GM18858 (cell line): Measurements from ENCODE around the gene ERC2.

ENCODE experiments used
- ATAC-seq: cut with Tn5 transposase; IDR thresholded peaks from one replicate; pipeline ENCODE4 v1.9.1; 2021; ENCODE audit not compliant: unreplicated experiment

ERC2 gene

DNA sequence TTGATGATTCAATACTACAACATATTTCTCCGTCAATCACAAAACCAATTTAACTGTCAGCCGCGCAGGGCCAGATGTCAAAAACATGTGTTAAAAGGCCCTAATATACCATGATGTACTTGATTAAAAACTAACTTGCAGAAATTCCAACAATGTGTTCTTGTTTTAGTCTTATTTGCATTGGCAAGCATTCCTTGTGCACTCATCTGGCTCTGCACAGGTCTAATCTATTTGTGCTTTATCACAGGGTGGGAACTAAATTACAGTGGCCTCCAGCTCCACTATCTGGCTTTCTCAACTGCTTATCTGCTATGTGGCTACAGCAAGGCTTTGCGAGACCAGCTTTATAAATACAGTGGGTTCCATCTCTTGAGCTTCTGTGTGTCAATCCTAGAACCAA is 455.5 kb downstream of the ERC2 start:
- ATAC-seq = no peak

GRCh38 chr3:56005196-56005805 is 463.0 kb downstream of the ERC2 start:
- ATAC-seq = no peak

GRCh38 chr3:56003129-56003528 is 465.1 kb downstream of the ERC2 start:
- ATAC-seq = no peak

GRCh38 chr3:56001991-56002390 is 466.3 kb downstream of the ERC2 start:
- no peak for ATAC-seq

GRCh38 chr3:56001537-56001936 is 466.7 kb downstream of the ERC2 start:
- ATAC-seq = no peak

DNA sequence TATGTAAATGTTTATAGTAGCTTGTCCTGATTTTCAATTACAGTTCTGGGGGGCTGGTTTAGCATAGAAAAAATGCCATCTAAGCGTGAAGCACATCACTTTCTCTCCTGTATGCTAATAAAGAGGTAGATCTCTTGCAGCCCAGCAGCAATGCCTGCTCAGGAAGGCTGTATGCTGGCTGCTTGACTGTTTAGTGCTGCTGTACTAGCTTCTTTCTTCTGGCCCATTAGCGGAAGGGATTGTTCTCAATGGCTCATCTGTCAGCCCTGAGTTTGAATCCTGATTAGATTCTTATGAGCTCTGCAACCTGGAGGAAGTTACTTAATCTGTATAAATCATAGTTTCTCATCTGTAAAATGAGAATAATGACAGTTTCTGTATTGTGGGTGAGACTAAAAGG is 478.9 kb downstream of the ERC2 start:
- no peak for ATAC-seq

DNA sequence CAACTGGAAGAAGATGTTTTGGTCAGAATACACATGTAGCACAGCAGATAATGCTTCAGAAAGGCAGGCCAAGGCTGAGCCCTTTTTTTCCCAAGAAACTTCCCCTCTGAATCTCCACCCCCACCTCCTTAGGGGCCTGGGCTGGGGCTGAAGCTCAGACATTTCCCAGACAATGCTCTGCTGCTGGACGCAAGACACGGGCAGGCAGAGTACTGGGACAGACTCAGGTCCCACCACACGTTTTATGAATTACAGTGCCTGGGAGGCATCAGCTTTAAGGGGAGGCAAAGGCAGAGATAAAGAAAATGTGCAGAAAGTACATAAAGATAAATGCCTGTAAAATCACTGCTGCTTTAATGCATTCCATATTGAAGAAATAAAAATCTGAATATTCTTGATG is 479.4 kb downstream of the ERC2 start:
- no peak for ATAC-seq

GRCh38 chr3:55984626-55985025 is 483.6 kb downstream of the ERC2 start:
- no peak for ATAC-seq

- no peak for ATAC-seq
Observed at GRCh38 chr3:55978953-55979352, 489.3 kb downstream of the ERC2 start.

- ATAC-seq = no peak
Observed at GRCh38 chr3:55974421-55975165, 493.7 kb downstream of the ERC2 start.

DNA sequence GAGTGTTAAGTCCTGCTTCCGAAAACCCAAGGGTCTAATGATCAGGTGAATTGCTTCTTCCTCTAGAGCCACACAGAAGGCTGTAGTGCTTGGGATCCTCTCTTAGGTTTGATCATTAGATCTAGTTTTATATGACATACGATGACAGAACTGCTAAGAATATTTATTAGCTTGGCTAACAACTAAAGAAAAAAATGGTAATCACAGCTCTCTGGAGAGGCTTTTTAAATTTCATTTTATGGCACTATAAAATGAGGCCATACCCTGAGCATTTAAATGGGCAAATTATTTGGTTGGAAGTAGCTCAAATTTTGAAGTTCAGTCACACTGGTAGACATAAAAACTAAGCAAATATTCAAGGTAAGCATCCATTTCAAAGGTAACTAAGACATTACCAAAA is 498.6 kb downstream of the ERC2 start:
- ATAC-seq = no peak

DNA sequence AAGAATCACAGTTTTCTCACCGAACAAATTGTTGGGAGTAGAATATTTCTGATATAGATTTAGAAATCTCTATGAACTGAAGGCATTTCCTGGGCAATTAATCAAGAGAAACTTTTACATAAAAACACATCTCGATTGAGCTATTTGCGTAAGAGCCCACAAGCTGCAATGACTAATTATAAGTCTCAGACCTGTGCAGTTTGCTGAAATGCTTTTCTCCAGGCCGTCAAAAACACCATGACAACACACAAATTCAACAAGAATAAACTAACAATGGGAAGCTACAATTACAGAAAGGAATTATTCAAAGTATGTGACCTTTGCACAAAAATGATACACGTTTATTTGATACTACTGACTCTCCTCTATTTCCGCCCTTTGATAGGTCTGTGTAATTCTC is 499.9 kb downstream of the ERC2 start:
- no peak for ATAC-seq

DNA sequence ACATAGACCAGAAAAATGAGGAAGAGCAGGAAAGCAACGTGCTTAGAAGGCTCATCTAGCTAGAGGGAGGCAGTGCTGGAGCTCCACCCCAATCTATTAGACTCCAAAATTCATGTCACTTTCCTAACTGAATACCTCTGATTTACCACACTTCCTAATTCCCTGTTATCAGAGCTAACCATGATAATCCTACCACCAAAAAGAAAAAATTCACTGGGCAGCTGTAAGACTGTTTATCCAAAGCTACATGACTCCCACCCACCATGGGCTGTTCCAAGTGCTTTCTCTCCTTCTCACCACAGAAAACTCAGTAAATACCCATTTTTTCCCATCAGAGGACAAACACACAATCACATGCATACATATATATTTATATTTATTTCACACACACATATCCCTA is 501.7 kb downstream of the ERC2 start:
- no peak for ATAC-seq

GRCh38 chr3:55965776-55966175 is 502.5 kb downstream of the ERC2 start:
- no peak for ATAC-seq

DNA sequence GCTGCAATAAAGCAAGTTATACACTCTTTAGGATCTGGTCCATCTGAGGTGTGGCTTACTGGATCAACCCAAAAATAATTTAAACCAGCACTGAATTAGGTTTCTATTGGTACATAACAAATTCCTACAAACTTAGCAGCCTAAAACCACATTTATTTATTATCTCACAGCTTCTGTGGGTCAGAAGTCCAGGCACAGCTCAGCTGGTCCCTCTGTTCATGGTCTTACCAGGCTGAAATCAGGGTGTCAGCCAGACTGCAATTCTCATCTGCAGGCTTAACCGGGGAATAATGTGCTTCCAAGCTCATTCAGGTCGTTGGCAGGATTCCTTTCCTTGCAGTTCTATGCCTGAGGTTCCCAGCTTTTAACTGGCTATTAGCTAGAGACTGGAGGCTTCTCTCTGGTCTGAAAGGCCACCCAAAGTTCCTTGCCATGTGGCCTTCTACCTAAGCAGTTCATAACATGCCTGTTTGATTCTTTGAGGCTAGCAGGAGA is 503.7 kb downstream of the ERC2 start:
- ATAC-seq = no peak

GRCh38 chr3:55963601-55964000 is 504.7 kb downstream of the ERC2 start:
- no peak for ATAC-seq

DNA sequence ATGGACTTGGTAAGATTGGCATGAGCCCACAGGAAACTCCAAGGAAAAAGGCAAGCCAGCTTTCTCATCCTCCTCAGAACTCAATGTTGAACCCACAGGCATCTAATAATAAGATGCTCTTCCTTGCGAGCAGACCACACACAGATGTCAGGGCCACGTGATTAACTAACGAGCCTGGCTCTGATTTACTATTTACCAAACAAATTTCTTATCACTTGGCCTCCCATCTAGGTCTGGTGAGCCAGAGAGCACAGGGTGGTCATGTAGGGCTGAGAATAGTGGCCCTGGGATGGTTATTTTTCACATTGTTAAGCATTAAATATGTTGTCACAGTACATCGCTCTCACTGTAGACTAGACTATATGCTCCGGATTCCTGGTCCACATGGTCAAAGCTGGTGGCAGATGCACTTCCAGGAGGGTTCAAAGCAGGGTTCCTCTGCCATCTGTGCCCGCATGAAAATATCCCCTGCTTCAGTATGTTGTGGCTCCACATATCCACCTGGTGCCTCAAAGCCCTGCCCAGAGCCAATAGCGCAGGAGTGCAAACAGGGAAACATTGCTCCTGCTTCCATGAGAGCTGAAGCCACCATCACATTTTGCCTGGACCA is 508.7 kb downstream of the ERC2 start:
- ATAC-seq = no peak

- ATAC-seq = no peak
Observed at GRCh38 chr3:55958605-55959004, 509.7 kb downstream of the ERC2 start.

DNA sequence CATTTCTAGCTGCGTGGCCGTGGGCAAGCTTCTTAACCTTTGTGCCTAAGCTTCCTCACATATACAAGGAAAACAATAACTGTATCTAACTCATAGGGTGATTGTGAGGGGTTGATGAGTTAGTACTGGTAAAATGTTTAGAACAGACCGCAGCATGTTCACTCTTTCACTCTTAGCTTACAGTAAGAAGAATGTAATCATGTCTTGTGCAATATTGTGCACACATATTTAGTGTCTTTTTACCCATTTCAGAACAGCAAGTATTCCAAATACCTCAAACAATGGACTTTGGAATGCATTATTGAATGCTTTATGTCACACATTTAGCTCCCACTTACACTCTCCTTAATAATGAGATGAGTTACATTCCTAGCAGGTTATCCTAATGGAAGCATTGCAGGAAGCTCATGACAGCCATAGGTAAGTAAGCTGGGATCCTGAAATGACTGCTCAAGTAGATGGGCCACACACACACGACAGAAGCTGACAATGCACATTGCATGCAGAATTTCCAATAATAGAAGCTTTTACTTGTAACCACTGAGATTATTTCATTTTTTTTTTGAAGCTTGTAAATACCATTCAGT is 512.3 kb downstream of the ERC2 start:
- ATAC-seq = no peak

- no peak for ATAC-seq
Observed at GRCh38 chr3:55951388-55951787, 516.9 kb downstream of the ERC2 start.

- no peak for ATAC-seq
Observed at GRCh38 chr3:55947406-55947805, 520.9 kb downstream of the ERC2 start.

DNA sequence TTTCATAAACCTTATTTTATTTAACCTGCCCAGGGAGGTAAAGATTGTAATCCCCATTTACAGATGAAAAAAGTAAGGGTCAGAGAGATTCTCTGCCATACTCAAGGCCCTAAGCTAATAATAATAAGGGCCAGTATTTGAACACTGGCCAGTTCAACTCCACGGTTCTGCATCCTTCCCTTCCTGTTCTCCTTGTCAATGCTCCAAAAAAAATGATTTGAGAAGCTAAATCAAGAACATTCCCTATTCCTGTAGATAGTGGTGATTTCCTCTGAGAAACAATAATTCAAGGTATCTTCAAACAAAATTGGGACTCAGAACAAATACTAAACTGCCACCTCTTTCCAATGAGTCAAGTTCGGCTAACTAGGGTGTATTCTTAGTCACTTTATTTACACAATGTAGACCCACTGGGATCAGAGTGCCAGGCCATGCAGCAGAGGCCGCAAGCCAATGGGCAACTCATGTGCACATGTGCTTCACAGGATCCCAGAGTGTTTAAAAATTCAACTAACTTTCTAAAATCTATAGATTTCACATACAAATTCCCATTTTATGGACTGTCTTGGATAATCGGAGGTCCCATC is 521.6 kb downstream of the ERC2 start:
- no peak for ATAC-seq
